Endothelial cell of umbilical vein (primary cell): Measurements from ENCODE around the gene SEMA7A. TPM values are rescaled to one million over a fixed set of nuclear protein-coding genes. Genes with fewer than 3 reads are reported as not detected.

Experiments used
- BruUV-seq: library from RNA; stranded (reverse); fragments of 400-500 nt; replicated peaks from 2 replicates; lab custom pipeline; 2021; lab: Mats Ljungman, UMichigan
- CTCF ChIA-PET: fragments of 300-600, 350-600 bp; sonication (Branson Sonifier 250); formaldehyde crosslinking; loops from one replicate; lab custom pipeline; 2021; ENCODE audit warnings: antibody characterized with exemption, inconsistent platforms; lab: Charles Lee
- POLR2A ChIA-PET: fragments of 300-600, 350-600 bp; sonication (Branson Sonifier 250); formaldehyde crosslinking; loops from one replicate; lab custom pipeline; 2021; ENCODE audit warnings: antibody characterized with exemption, inconsistent platforms; lab: Charles Lee
- DNase-seq: peaks from one replicate; pipeline ENCODE4 v3.0.0-alpha.2; 2011; ENCODE audit warnings: low read depth, low spot score
- FAIRE-seq: peaks from 2 replicates; lab custom pipeline; 2011; peaks lifted over from hg19 to GRCh38; lab: Jason Lieb, UNC
- H2AFZ ChIP-seq: 2 replicates; pipeline ENCODE4 v1.6.0; 2012; ENCODE audit warnings: low read depth, low read length, control low read depth, inconsistent platforms
- H3K27ac ChIP-seq: 2 replicates; pipeline ENCODE4 v1.5.1; 2011; ENCODE audit warnings: low read depth, mild to moderate bottlenecking, control low read depth, low read length, moderate library complexity; ENCODE audit not compliant: insufficient read depth
- H3K27me3 ChIP-seq, 2 experiments: 2 replicates each; pipeline versions ENCODE4 v1.6.0 to v1.6.1; 2011; ENCODE audit warnings: low read length in 2 of 2, mixed read lengths in 1 of 2; ENCODE audit not compliant: control insufficient read depth in 2 of 2, insufficient read depth in 2 of 2
- H3K36me3 ChIP-seq, 2 experiments: 2 replicates in 1 of 2; 3 replicates in 1 of 2; pipeline ENCODE4 v1.5.1; 2011; ENCODE audit warnings: low read length in 2 of 2, mild to moderate bottlenecking in 1 of 2, moderate library complexity in 1 of 2; ENCODE audit not compliant: control insufficient read depth in 2 of 2, insufficient read depth in 2 of 2; ENCODE audit errors: extremely low read depth in 1 of 2
- H3K4me1 ChIP-seq: 3 replicates; pipeline ENCODE4 v1.5.1; 2011; ENCODE audit warnings: mild to moderate bottlenecking, low read length; ENCODE audit not compliant: control insufficient read depth, insufficient read depth; ENCODE audit errors: extremely low read depth
- H3K4me2 ChIP-seq: 2 replicates; pipeline ENCODE4 v1.6.1; 2011; ENCODE audit warnings: low read length, control low read depth, mixed read lengths; ENCODE audit not compliant: insufficient read depth
- H3K4me3 ChIP-seq, 3 experiments: fragments of 200-600 bp in 1 of 3; sonication (generic), shearing (Covaris generic) in 1 of 3; replicated peaks in 1 of 3; 2 replicates each; pipeline ENCODE4 v1.5.1; 2011 to 2016; ENCODE audit warnings: control low read depth in 3 of 3, low read length in 3 of 3, mild to moderate bottlenecking in 2 of 3, inconsistent platforms in 1 of 3, low read depth in 1 of 3, moderate library complexity in 1 of 3; ENCODE audit not compliant: insufficient read depth in 1 of 3
- H3K79me2 ChIP-seq: 2 replicates; pipeline ENCODE4 v1.6.0; 2012; ENCODE audit warnings: low read length, inconsistent platforms; ENCODE audit not compliant: control insufficient read depth, insufficient read depth
- H3K9ac ChIP-seq: replicated peaks from 2 replicates; pipeline ENCODE3; 2011; ENCODE audit warnings: low read length, control low read depth; ENCODE audit not compliant: insufficient read depth; ENCODE audit errors: extremely low read depth
- H3K9me1 ChIP-seq: replicated peaks from 3 replicates; pipeline ENCODE4 v1.6.0; 2011; ENCODE audit warnings: mild to moderate bottlenecking, low read length; ENCODE audit not compliant: control insufficient read depth, insufficient read depth; ENCODE audit errors: extremely low read depth
- H3K9me3 ChIP-seq: replicated peaks from 2 replicates; pipeline ENCODE4 v1.5.1; 2012; ENCODE audit warnings: low read length, inconsistent platforms; ENCODE audit not compliant: control insufficient read depth, insufficient read depth
- H4K20me1 ChIP-seq: replicated peaks from 2 replicates; pipeline ENCODE3; 2011; ENCODE audit warnings: mild to moderate bottlenecking, low read length; ENCODE audit not compliant: control insufficient read depth, insufficient read depth; ENCODE audit errors: extremely low read depth
- EZH2 ChIP-seq: IDR thresholded peaks from 2 replicates; pipeline ENCODE4 v1.6.1; 2012; ENCODE audit warnings: borderline replicate concordance, low read depth, mild to moderate bottlenecking, moderate library complexity, low read length, inconsistent platforms; ENCODE audit not compliant: severe bottlenecking
- FOS ChIP-seq: IDR thresholded peaks from 2 replicates; pipeline ENCODE4 v1.6.1; 2011; ENCODE audit warnings: mild to moderate bottlenecking, low read length, moderate library complexity, borderline replicate concordance; ENCODE audit not compliant: insufficient read depth
- GATA2 ChIP-seq: IDR thresholded peaks from 2 replicates; pipeline ENCODE4 v1.7.0; 2011; ENCODE audit warnings: low read depth, mild to moderate bottlenecking, moderate library complexity, mixed read lengths, low read length; ENCODE audit not compliant: insufficient read length, insufficient read depth
- JUN ChIP-seq: IDR thresholded peaks from 2 replicates; pipeline ENCODE4 v1.6.1; 2011; ENCODE audit warnings: borderline replicate concordance, low read depth; ENCODE audit not compliant: insufficient read length, insufficient read depth
- MYC ChIP-seq: IDR thresholded peaks from one replicate; pipeline ENCODE4 v1.6.1; 2011; ENCODE audit warnings: mild to moderate bottlenecking, low read depth, low read length
- dilution Hi-C: fragments of 300-500 bp; cut with MboI; formaldehyde crosslinking; loops from one replicate; pipeline ENCODE4 v1.15.0; 2019; ENCODE audit warnings: low sequenced_read_pairs; ENCODE audit not compliant: extremely low pct_ligation_motif_present
- intact Hi-C: fragments of 100-400 bp; cut with micrococcal nuclease; formaldehyde crosslinking; loops from one replicate; pipeline ENCODE4 v1.10.0; 2022
- polyA plus RNA-seq, 4 experiments: library from polyadenylated mRNA; depleted of rRNA in 3 of 4; stranded (reverse) in 3 of 4; unstranded in 1 of 4; fragments of >200 nt; gene quantifications; 2 replicates each; pipeline versions ENCODE4 v1.2.1 to v1.2.3, GENCODE V29; 2011 to 2012; ENCODE audit warnings: missing spikeins in 1 of 4
- total RNA-seq: library from RNA; stranded (reverse); gene quantifications from 2 replicates; pipeline ENCODE4 v1.2.3, GENCODE V29; 2021

The SEMA7A gene
- total and polyA plus RNA-seq, 2 donors (not counting 3 experiments of a cell fraction or from before 2014, with no cell fraction given) = 1.7 to 2.0 TPM

- POLR2A ChIA-PET = no interaction called here
- H3K9me3 ChIP-seq = no peaks in the 10 kb centered on the region
- peaks cover 6% of the 10 kb centered on the region for H3K4me1 ChIP-seq
- DNase-seq (no peak), FAIRE-seq (no peak)
- intact Hi-C loops = no loop called here
- H3K36me3 ChIP-seq = no peaks in the 10 kb centered on the region
- dilution Hi-C loops = no loop called here
- peaks cover 0 to 9% of the 10 kb centered on the region in 2 experiments for H3K27me3 ChIP-seq
- H3K79me2 ChIP-seq = no peaks in the 10 kb centered on the region
- no peak overlapping the region for H2AFZ ChIP-seq
- H3K4me3 ChIP-seq = no peak overlapping the region
- CTCF ChIA-PET = no interaction called here
- no TSS peak for BruUV-seq
- TF ChIP-seq FOS (no peak), JUN (no peak), EZH2 (no peak), GATA2 (no peak)
- no peak overlapping the region for H3K27ac ChIP-seq
- H3K9me1 ChIP-seq = no peaks in the 10 kb centered on the region
- H3K9ac ChIP-seq = no peak overlapping the region
- H4K20me1 ChIP-seq = no peaks in the 10 kb centered on the region
- H3K4me2 ChIP-seq = no peak overlapping the region
These were observed 32.6 kb downstream of the SEMA7A start for GRCh38 chr15:74400915-74401757.

DNA sequence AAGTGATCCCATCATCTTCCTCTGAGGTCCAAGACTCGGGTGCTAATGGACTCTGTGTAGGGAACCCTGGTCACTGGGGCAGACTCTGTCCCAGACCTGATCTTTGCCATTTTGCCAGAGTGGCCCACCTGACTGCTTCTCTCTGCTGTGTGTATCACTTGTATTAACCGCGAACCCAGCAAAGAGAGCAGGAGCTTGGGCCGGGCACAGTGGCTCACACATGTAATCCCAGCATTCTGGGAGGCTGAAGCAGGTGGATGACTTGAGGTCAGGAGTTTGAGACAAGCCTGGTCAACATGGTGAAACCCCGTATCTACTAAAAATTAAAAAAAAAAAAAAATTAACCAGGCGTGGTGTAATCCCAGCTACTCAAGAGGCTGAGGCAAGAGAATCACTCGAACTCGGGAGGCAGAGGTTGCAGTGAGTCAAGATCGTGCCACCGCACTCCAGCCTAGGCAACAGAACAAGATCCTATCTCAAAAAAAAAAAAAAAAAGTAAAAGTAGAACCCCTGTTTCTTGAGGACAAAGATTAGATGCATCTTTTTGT is 33.4 kb downstream of the SEMA7A start:
- Histone ChIP-seq H3K36me3 (no peaks in the 10 kb centered on the region), H2AFZ (no peak overlapping the region), H3K9ac (no peak overlapping the region), H3K27ac (no peak overlapping the region), H3K4me1 (peaks cover 6% of the 10 kb centered on the region), H3K4me3 (no peak overlapping the region), H3K9me1 (no peaks in the 10 kb centered on the region), H3K4me2 (no peak overlapping the region), H4K20me1 (no peaks in the 10 kb centered on the region), H3K9me3 (no peaks in the 10 kb centered on the region), H3K27me3 (peaks cover 0 to 6% of the 10 kb centered on the region in 2 experiments), H3K79me2 (no peaks in the 10 kb centered on the region)
- ChIA-PET CTCF (no interaction called here), POLR2A (no interaction called here)
- TF ChIP-seq EZH2 (no peak), MYC (no peak), FOS (no peak)
- DNase-seq (no peak), FAIRE-seq (no peak)
- dilution Hi-C loops = no loop called here
- no TSS peak for BruUV-seq
- intact Hi-C loops = no loop called here
